Lower leg skin (tissue), 4 donors: ENCODE results near the gene ANO9. TPM values are rescaled to one million over a fixed set of nuclear protein-coding genes. Genes with fewer than 3 reads are reported as not detected.

Experiments used
- DNase-seq, 2 donors: peaks; one replicate each; pipeline ENCODE4 v3.0.0-alpha.2; 2019; ENCODE audit warnings: low spot score in 2 of 2
- H3K4me3 ChIP-seq: fragments of 200-600 bp; sonication (generic); 2 replicates; pipeline ENCODE4 v1.5.1; 2017; ENCODE audit warnings: mild to moderate bottlenecking, low read depth; ENCODE audit not compliant: poor library complexity, severe bottlenecking
- POLR2A ChIP-seq, 2 donors: fragments of 450-650 bp; IDR thresholded peaks; one replicate each; pipeline ENCODE4 v1.6.1; 2016 to 2017; ENCODE audit warnings: antibody characterized with exemption in 2 of 2, mild to moderate bottlenecking in 1 of 2, moderate library complexity in 1 of 2
- WGBS, 2 donors: methylation state at CpG; one replicate each; pipeline ENCODE4 v1.1.5; 2018; 5-methylcytosine and 5-hydroxymethylcytosine counted together
- intact Hi-C: fragments of 100-400 bp; cut with DNase I; formaldehyde crosslinking; loops from one replicate; pipeline ENCODE4 v1.15.0; 2023; ENCODE audit warnings: low total_unique reads
- total RNA-seq, 4 donors: library from RNA; depleted of rRNA; stranded (reverse); fragments of >200 nt; gene quantifications; one replicate each; pipeline ENCODE4 v1.1.0, GENCODE V29; 2016
- TF ChIP-seq, protein P1 (sequence below), 3 donors: fragments of 450-650 bp; IDR thresholded peaks; one replicate each; pipeline ENCODE4 v1.5.1; 2016; ENCODE audit warnings: antibody characterized with exemption in 3 of 3, mild to moderate bottlenecking in 3 of 3, moderate library complexity in 2 of 3

The ANO9 gene
- total RNA-seq, 4 donors from 2014 or later = 55.7 to 116 (median 92.1) TPM

DNA sequence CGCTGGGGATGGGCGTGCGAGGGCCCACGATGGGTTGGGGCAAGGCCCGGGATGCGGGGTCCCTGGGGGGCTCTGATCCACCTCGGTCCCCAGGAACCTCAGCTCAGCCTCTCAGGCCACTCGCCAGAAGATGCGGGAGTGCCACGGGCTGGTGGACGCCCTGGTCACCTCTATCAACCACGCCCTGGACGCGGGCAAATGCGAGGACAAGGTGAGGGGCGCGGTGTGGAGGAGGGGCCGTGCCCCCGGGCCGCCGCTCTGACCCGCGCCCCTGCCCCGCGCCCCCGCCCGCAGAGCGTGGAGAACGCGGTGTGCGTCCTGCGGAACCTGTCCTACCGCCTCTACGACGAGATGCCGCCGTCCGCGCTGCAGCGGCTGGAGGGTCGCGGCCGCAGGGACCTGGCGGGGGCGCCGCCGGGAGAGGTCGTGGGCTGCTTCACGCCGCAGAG is 41.5 kb downstream of the ANO9 start:
- intact Hi-C loops = loop anchor here (10.0 kb wide), 1 partner anchor 105 kb away; the partner anchor contains the start of gene RNH1
- H3K4me3 ChIP-seq = no peak overlapping the region
- 40% methylated on average over 40 of the region's 50 CpGs; no CpG with 5 or more reads in 1 of the 2 donors for WGBS, 2 donors
- DNase-seq = no peak
- TF ChIP-seq, protein P1, sequence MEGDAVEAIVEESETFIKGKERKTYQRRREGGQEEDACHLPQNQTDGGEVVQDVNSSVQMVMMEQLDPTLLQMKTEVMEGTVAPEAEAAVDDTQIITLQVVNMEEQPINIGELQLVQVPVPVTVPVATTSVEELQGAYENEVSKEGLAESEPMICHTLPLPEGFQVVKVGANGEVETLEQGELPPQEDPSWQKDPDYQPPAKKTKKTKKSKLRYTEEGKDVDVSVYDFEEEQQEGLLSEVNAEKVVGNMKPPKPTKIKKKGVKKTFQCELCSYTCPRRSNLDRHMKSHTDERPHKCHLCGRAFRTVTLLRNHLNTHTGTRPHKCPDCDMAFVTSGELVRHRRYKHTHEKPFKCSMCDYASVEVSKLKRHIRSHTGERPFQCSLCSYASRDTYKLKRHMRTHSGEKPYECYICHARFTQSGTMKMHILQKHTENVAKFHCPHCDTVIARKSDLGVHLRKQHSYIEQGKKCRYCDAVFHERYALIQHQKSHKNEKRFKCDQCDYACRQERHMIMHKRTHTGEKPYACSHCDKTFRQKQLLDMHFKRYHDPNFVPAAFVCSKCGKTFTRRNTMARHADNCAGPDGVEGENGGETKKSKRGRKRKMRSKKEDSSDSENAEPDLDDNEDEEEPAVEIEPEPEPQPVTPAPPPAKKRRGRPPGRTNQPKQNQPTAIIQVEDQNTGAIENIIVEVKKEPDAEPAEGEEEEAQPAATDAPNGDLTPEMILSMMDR (IDR thresholded peaks at IDR 0.05) = no peak
- no peak for TF ChIP-seq POLR2A (IDR thresholded peaks at IDR 0.05)

DNA sequence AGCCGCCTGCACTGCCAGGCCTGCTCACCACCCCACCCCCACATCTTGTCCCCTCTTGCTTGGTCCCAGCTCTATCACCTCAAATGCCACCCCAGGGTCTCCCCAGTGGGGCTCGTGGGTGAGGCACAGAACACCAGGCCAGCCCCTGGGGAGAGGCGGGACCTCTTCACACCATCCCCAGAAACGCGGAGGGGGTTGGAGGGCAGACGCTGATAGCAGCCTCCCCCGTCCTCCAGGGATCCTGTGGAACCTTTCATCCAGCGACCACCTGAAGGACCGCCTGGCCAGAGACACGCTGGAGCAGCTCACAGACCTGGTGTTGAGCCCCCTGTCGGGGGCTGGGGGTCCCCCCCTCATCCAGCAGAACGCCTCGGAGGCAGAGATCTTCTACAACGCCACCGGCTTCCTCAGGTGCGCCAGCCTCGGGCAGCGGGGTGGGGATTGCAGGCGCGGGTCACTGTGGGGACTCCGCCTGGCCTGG is 42.0 kb downstream of the ANO9 start:
- H3K4me3 ChIP-seq = no peak overlapping the region
- WGBS, 2 donors = 42 to 68% methylated on average over 13 of the region's 21 CpGs
- TF ChIP-seq POLR2A (IDR thresholded peaks at IDR 0.05) = no peak
- TF ChIP-seq, protein P1 (IDR thresholded peaks at IDR 0.05) = no peak
- intact Hi-C loops = loop anchor here (10.0 kb wide), 1 partner anchor 105 kb away; the partner anchor contains the start of gene RNH1
- DNase-seq = no peak

DNA sequence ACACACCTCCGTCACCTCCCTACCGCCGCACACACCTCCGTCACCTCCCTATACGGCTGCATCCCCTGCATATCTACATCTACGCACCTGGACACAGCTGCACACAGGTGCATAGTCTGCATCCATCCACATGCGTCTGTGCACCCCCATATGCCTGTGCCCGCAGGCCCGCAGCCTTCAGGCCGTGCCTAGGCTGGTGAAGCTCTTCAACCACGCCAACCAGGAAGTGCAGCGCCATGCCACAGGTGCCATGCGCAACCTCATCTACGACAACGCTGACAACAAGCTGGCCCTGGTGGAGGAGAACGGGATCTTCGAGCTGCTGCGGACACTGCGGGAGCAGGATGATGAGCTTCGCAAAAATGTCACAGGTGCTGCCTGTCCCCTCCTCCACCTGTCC is 43.0 kb downstream of the ANO9 start:
- no peak for DNase-seq
- TF ChIP-seq, protein P1 (IDR thresholded peaks at IDR 0.05) = no peak
- TF ChIP-seq POLR2A (IDR thresholded peaks at IDR 0.05) = no peak
- intact Hi-C loops = no loop called here
- 77% methylated on average over 20 of the region's 20 CpGs for WGBS, 2 donors
- no peak overlapping the region for H3K4me3 ChIP-seq

DNA sequence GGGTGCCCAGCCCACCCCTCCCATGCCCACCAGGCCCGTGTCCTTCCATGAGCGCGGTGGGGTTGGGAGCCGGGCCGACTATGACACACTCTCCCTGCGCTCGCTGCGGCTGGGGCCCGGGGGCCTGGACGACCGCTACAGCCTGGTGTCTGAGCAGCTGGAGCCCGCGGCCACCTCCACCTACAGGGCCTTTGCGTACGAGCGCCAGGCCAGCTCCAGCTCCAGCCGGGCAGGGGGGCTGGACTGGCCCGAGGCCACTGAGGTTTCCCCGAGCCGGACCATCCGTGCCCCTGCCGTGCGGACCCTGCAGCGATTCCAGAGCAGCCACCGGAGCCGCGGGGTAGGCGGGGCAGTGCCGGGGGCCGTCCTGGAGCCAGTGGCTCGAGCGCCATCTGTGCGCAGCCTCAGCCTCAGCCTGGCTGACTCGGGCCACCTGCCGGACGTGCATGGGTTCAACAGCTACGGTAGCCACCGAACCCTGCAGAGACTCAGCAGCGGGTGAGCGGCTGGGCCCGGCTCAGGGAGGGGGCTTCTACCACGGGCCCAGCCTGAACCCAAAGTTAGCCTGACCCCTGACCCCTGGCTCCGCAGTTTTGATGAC is 44.8 kb downstream of the ANO9 start:
- H3K4me3 ChIP-seq = no peak overlapping the region
- no peak for DNase-seq
- TF ChIP-seq, protein P1 (IDR thresholded peaks at IDR 0.05) = no peak
- no peak for TF ChIP-seq POLR2A (IDR thresholded peaks at IDR 0.05)
- 61 to 71% methylated on average over 10 to 26 of the region's 43 CpGs for WGBS, 2 donors
- intact Hi-C loops = no loop called here

DNA sequence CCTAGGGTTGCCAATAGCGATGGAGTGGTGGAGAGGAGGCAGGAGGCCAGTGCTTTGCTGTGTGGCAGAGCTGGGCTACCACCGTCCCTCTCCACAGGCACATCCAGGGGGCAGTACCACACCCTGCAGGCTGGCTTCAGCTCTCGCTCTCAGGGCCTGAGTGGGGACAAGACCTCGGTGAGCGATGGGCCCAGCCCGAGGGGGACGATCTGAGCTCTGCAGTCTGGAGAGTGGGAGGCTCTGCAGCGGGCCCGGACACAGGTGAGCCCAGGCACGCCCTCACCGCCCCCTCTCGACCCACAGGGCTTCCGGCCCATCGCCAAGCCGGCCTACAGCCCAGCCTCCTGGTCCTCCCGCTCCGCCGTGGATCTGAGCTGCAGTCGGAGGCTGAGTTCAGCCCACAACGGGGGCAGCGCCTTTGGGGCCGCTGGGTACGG is 45.3 kb downstream of the ANO9 start:
- WGBS, 2 donors = 38 to 74% methylated on average over 4 to 20 of the region's 23 CpGs
- no peak for DNase-seq
- intact Hi-C loops = no loop called here
- H3K4me3 ChIP-seq = no peak overlapping the region
- no peak for TF ChIP-seq POLR2A (IDR thresholded peaks at IDR 0.05)
- TF ChIP-seq, protein P1 (IDR thresholded peaks at IDR 0.05) = no peak
